HG03520 (cell line): ENCODE data around the gene RAB3GAP2.
"Not testable (repeated sequence)": the region's sequence is repeated elsewhere in the genome, so short reads cannot be mapped to it uniquely, and the experiment has no call there.

Experiments
- ATAC-seq: cut with Tn5 transposase; IDR thresholded peaks from one replicate; pipeline ENCODE4 v1.9.1; 2021; ENCODE audit warnings: mild to moderate bottlenecking, moderate library complexity; ENCODE audit not compliant: unreplicated experiment

Gene RAB3GAP2

DNA sequence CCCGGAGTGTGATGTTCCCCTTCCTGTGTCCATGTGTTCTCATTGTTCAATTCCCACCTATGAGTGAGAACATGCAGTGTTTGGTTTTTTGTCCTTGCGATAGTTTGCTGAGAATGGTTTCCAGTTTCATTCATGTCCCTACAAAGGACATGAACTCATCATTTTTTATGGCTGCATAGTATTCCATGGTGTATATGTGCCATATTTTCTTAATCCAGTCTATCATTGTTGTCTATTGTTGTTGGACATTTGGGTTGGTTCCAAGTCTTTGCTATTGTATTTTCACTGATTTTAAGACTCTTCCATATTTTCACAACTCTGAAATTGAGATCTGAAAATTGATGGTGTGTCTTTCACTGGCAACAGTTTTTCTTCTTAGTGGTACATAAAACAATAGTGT is 67.5 kb downstream of the RAB3GAP2 start:
- ATAC-seq, result not testable (repeated sequence)

- ATAC-seq, result no peak
Measured at GRCh38 chr1:220203816-220204215, 68.4 kb downstream of the RAB3GAP2 start.

- ATAC-seq, result no peak
Measured at GRCh38 chr1:220198186-220199005, 73.9 kb downstream of the RAB3GAP2 start.

DNA sequence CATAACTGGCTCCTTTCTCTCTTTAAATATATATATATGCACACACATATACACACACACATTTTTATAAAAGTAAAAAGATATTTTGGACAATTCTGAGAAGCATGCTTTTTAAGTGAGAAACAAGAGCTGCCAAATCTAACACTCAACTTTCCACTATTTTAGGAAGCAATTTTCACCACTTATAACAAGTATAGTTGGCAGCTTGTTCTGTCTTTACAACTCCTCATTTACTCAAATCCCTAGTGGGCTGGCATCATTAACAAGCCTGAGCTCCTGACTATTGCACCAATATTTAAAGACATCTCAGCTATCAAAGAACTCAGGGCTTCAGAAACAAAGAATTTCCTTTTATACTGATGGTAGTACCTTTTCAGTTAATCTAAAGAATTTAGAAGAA is 76.6 kb downstream of the RAB3GAP2 start:
- no peak for ATAC-seq

DNA sequence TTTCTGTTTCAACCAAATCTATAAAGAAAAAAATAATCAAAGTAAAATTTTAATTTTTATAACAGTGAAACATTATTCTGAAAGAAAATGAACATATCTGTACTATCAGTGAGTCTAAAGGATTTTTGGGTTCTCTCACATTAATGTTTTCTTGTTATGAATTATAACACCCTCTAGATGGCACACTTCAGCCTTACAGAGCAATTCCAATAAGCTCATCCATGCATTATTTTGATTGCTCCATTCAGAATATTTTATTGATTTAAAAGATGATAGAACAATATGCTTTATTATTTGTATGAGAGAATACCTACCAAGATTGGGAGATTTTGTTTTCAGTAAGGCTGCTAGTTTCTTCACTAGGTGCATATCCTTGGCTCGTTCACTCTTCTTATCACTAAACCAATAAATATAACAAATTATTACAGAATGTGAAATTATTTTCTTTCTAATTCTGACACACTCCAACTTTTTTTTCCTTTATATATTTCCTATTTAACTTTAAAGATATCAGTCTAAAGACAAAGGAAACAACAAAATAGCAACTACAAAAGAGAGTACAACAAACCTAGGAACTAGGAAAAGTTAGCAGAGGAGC is 82.4 kb downstream of the RAB3GAP2 start:
- no peak for ATAC-seq

- no peak for ATAC-seq
Measured at GRCh38 chr1:220188538-220188937, 83.7 kb downstream of the RAB3GAP2 start.

- no peak for ATAC-seq
Measured at GRCh38 chr1:220186752-220187151, 85.5 kb downstream of the RAB3GAP2 start.

DNA sequence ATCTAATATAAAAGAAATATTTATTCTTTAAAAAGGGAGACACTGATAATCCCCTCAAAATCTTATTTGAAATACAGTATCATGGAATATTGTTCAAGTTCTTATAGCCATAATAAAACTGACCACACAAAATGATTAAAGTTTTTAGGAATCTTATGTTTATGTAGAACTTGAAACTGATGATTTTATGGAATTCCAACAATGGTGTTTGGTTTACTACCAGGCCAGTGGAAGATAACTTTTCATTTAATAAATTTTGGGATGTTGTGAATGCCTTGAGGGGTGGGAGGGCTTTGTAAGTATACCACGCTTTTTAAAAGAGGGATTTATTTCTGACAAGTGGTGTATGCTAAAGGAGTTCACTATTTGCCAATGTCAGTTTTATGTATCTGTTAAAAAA is 87.7 kb downstream of the RAB3GAP2 start:
- ATAC-seq, result no peak

GRCh38 chr1:220182656-220183055 is 89.6 kb downstream of the RAB3GAP2 start:
- ATAC-seq, result no peak

GRCh38 chr1:220182111-220182510 is 90.1 kb downstream of the RAB3GAP2 start:
- ATAC-seq, result no peak

GRCh38 chr1:220176540-220176939 is 95.7 kb downstream of the RAB3GAP2 start:
- no peak for ATAC-seq

DNA sequence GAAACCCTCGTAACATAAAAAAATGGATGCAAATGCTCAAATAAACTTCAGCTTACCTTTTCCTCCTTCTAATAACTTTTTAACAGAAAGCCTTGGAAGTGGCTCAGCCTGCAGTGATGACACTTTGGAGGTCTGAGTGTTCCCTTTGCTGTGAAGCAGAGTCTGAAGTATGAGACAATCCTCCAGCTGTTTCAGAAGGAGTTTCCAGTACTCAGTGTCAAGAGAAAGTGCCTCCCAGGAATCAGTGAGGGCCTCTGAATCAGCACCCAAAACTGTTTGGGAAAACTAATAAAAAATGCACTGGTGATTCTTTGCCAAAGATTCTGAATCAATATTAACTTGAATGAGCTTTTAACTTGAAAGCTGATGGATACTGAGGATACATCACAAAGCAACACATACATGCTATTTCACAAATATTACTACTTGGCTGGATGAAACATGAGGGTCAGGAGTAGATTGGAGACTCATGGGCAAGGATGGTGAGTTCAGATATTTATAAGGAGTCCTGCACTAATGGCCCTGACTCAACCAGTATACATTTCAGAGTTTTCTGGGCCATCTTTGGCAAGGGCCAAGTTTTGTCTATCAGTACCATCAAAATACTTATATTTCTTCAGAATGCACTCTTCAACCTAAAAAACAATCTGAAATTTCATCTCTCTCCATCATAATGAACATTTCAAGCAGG is 101.3 kb downstream of the RAB3GAP2 start:
- no peak for ATAC-seq

DNA sequence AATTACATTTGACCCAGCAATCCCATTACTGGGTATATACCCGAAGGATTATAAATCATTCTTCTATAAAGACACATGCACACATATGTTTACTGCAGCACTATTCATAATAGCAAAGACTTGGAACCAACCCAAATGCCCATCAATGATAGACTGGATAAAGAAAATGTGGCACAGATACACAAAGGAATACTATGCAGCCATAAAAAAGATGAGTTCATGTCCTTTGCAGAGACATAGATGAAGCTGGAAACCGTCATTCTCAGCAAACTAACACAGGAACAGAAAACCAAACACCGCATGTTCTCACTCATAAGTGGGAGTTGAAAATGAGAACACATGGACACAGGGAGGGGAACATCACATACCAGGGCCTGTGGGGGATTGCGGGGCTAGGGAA is 102.4 kb downstream of the RAB3GAP2 start:
- not testable (repeated sequence) for ATAC-seq

DNA sequence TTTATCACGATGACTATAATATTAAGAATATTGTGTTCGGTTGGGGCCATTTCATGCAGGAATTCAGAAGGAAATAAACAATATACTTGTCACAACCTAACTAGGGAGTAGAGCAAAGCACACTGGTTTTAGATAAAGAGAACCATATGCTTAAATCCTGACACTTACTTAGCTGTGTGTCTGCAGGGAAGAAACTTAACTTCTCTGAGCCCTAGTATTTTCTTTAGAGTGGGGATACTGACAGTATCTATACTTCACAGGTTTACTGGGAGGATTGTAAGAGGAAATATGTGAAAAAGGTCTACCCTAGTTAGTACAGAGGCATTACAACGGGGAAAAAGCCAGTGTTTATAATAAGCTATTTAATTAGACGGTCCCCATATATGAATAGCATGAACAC is 105.4 kb downstream of the RAB3GAP2 start:
- ATAC-seq, result no peak

DNA sequence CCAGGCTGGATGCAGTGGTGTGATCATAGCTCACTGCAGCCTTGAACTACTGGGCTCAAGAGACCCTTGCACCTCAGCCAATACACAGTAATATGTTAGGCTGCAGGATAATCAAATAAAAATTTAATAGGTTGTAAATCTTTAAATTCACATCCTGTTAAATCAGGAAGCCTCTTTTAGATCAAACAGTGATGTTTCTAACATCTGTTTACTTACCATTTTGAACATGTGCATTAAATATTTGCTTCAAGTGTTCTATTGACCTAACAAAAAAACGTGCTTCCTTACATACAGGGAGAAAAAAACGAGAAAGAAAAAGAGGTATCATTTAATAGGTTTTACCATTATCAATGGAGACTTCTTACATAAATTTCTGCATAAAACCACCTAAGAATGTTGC is 107.7 kb downstream of the RAB3GAP2 start:
- no peak for ATAC-seq

- ATAC-seq, result no peak
Measured at GRCh38 chr1:220164116-220164515, 108.1 kb downstream of the RAB3GAP2 start.

GRCh38 chr1:220160027-220160426 is 112.2 kb downstream of the RAB3GAP2 start:
- ATAC-seq, result no peak

- no peak for ATAC-seq
Measured at GRCh38 chr1:220159041-220159440, 113.2 kb downstream of the RAB3GAP2 start.

GRCh38 chr1:220158530-220158929 is 113.7 kb downstream of the RAB3GAP2 start:
- ATAC-seq, result not testable (repeated sequence)

DNA sequence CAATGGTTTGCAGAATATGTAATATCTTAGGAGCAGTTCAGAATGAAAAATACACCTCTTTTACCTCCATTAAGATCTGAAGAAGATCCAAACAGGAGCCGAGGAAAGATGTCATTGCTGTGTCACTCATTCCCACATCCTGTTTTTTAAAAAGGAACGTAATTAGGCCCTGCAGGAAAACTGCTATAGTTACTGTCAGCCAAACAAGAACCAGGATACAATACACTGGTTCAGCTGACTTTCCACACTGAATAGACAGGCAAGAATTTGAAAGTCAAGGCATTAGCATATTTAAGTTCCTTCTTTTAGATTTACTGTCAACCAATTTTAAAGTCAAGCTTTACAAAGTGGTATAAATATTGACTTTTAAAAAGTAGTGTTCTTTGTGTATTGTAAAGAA is 114.5 kb downstream of the RAB3GAP2 start:
- ATAC-seq, result no peak

- no peak for ATAC-seq
Measured at GRCh38 chr1:220156620-220157146, 115.6 kb downstream of the RAB3GAP2 start.

- no peak for ATAC-seq
Measured at GRCh38 chr1:220153147-220153546, 119.1 kb downstream of the RAB3GAP2 start.
